ENCODE measurements around the gene HOXA11. TPM values are rescaled to one million over a fixed set of nuclear protein-coding genes. Genes with fewer than 3 reads are reported as not detected.

HOXA11 gene
- total RNA-seq, 1 experiment from 2014 or later, result not detected

- Mint-ChIP-seq H3K27ac (no peak overlapping the region), H3K4me3 (peak overlapping the region in 1 of 2 experiments; percentile 32; a peak in 1 of 5 replicates), H3K4me1 (peaks cover 0 to 3% of the 10 kb centered on the region in 2 experiments; a peak in 2 of 4 replicates), H3K36me3 (ENCODE audit: insufficient read depth in 1 of 3, low read depth in 3 of 3) (no peaks in the 10 kb centered on the region; a peak in 1 of 7 replicates), H3K27me3 (ENCODE audit: low read depth) (peaks cover 98% of the 10 kb centered on the region), H3K9me3 (peaks cover 4 to 20% of the 10 kb centered on the region in 2 experiments; a peak in 4 of 5 replicates)
- H3K27me3 ChIP-seq (ENCODE audit: insufficient read depth, low read length), result peaks cover 97% of the 10 kb centered on the region
- H3K18ac ChIP-seq (ENCODE audit: insufficient read length, low read depth, low read length), result no peak overlapping the region
- no peak overlapping the region for H3K14ac ChIP-seq (ENCODE audit: insufficient read depth, low read length)
- H3K4me1 ChIP-seq (ENCODE audit: insufficient read depth, low read length), result no peaks in the 10 kb centered on the region
- H3K79me1 ChIP-seq (ENCODE audit: insufficient read depth, low read depth, low read length, poor library complexity, severe bottlenecking), result no peaks in the 10 kb centered on the region
- no peak for TF ChIP-seq CTCF (conservative IDR thresholded peaks at IDR 0.05)
- H4K8ac ChIP-seq (replicated peaks; ENCODE audit: insufficient read length, low read depth, low read length), result no peak overlapping the region
- H3K56ac ChIP-seq (ENCODE audit: insufficient read length, low read depth, low read length), result no peak overlapping the region
- H4K91ac ChIP-seq (ENCODE audit: insufficient read length, low read depth, low read length), result no peak overlapping the region
- WGBS (ENCODE audit: extremely low coverage, insufficient read length, low lambda C conversion rate), result no CpG with 5 or more reads among the region's 10 CpGs
- peak; percentile 30 for DNase-seq
- no peak overlapping the region for H2AK5ac ChIP-seq (ENCODE audit: insufficient read length, low read length)
- no peak overlapping the region for H3K27ac ChIP-seq (ENCODE audit: insufficient read length, low read depth, low read length)
- no peaks in the 10 kb centered on the region for H3K23me2 ChIP-seq (ENCODE audit: insufficient read length, low read depth, low read length, poor library complexity, severe bottlenecking)
- H2BK120ac ChIP-seq (ENCODE audit: low read depth, low read length, poor library complexity, severe bottlenecking), result no peak overlapping the region
- no peak overlapping the region for H2AFZ ChIP-seq (ENCODE audit: low read length)
- H3K4ac ChIP-seq (ENCODE audit: low read depth, low read length), result no peak overlapping the region
- no peak overlapping the region for H2BK12ac ChIP-seq (ENCODE audit: insufficient read length, low read depth, low read length)
- no peak overlapping the region for H2BK15ac ChIP-seq (ENCODE audit: low read depth, low read length)
- H3K9ac ChIP-seq (ENCODE audit: extremely low read depth, insufficient read length, low read length), result no peak overlapping the region
- H4K5ac ChIP-seq (ENCODE audit: insufficient read length, low read depth, low read length), result no peak overlapping the region
- no peaks in the 10 kb centered on the region for H3K79me2 ChIP-seq (ENCODE audit: insufficient read depth, low read length)
- no peak overlapping the region for H3K23ac ChIP-seq (ENCODE audit: insufficient read length, low read depth, low read length)
- H2BK5ac ChIP-seq (ENCODE audit: insufficient read length, low read length), result no peak overlapping the region
- H3K4me2 ChIP-seq (ENCODE audit: insufficient read depth, insufficient read length, low read length), result no peak overlapping the region
- no peak overlapping the region for H3T11ph ChIP-seq (ENCODE audit: low read length)
- no peaks in the 10 kb centered on the region for H4K20me1 ChIP-seq (ENCODE audit: control insufficient read depth, insufficient read depth, insufficient read length)
- H2BK20ac ChIP-seq (ENCODE audit: low read depth, low read length, poor library complexity, severe bottlenecking), result no peak overlapping the region
- H3K9me3 ChIP-seq (ENCODE audit: control insufficient read depth, low read depth, low read length), result no peaks in the 10 kb centered on the region
These were observed 12.7 kb downstream of the HOXA11 start for GRCh38 chr7:27172315-27172774.

Measured in H9 (cell line).